Measurements from ENCODE around the gene MYZAP. TPM values are rescaled to one million over a fixed set of nuclear protein-coding genes. Genes with fewer than 3 reads are reported as not detected.

Gene MYZAP
- total and polyA plus RNA-seq, 2 of the 8 experiments (the other 6 are each of a cell fraction or from before 2014, with no cell fraction given): 0.41 to 0.65 TPM

- no peak overlapping the region for H2BK5ac ChIP-seq (ENCODE audit: low read depth, low read length)
- no peak overlapping the region for H2BK12ac ChIP-seq (ENCODE audit: low read depth, low read length)
- no peak overlapping the region for H2AK5ac ChIP-seq (ENCODE audit: low read depth, low read length)
- no peak overlapping the region for H4K8ac ChIP-seq (ENCODE audit: extremely low read depth, insufficient read depth, low read length)
- H2BK120ac ChIP-seq (replicated peaks; ENCODE audit: low read depth, low read length): no peak overlapping the region
- ChIA-PET POLR2A (ENCODE audit: partially characterized antibody) (no interaction called here), CTCF (ENCODE audit: partially characterized antibody) (interaction anchor here (0.8 to 4.2 kb wide), 14 partner anchors 8 to 316 kb away, joined by 3 to 24 read pairs (median 4); partner anchors contain the start of gene POLR2M)
- H3K9ac ChIP-seq (replicated peaks in 1 of 4; ENCODE audit: extremely low read depth in 1 of 4, low read depth in 3 of 4, low read length in 3 of 4): no peak overlapping the region
- DNase-seq (ENCODE audit: low read depth in 1 of 2, low spot score in 2 of 2) (no peak), FAIRE-seq (no peak)
- H3K18ac ChIP-seq (ENCODE audit: extremely low read depth, low read length): no peak overlapping the region
- no peaks in the 10 kb centered on the region for H3K4me1 ChIP-seq (replicated peaks in 1 of 4; ENCODE audit: control insufficient read depth in 3 of 4, insufficient read depth in 4 of 4, low read length in 3 of 4)
- H3K4me2 ChIP-seq (ENCODE audit: insufficient read depth in 1 of 2, low read depth in 2 of 2, low read length in 2 of 2): no peak overlapping the region
- TF ChIP-seq SP1 (IDR thresholded peaks at IDR 0.05; ENCODE audit: low read depth, low read length): no peak
- no peak overlapping the region for H3K27ac ChIP-seq (ENCODE audit: low read depth, low read length)
- no peak overlapping the region for H3K4ac ChIP-seq (replicated peaks; ENCODE audit: insufficient read length, low read depth, low read length)
- no peaks in the 10 kb centered on the region for H3K9me3 ChIP-seq (ENCODE audit: insufficient read depth in 2 of 2, low read depth in 1 of 2, low read length in 1 of 2)
- no peaks in the 10 kb centered on the region for H4K20me1 ChIP-seq (replicated peaks in 1 of 2; ENCODE audit: control insufficient read depth in 1 of 2, insufficient read depth in 2 of 2, low read length in 2 of 2)
- H2BK15ac ChIP-seq (ENCODE audit: low read length): no peak overlapping the region
- 97% methylated on average over 3 of the region's 3 CpGs; no CpG with 5 or more reads in 1 of the 2 experiments for WGBS, 2 experiments (ENCODE audit: extremely low coverage in 1 of 2, insufficient coverage in 1 of 2, insufficient read length in 1 of 2, insufficient replicate concordance in 2 of 2, low coverage in 1 of 2, low lambda C conversion rate in 2 of 2, missing lambda C conversion rate in 1 of 2)
- H3K79me1 ChIP-seq (ENCODE audit: low read depth, low read length): no peaks in the 10 kb centered on the region
- H3K23me2 ChIP-seq (ENCODE audit: low read depth, low read length): no peaks in the 10 kb centered on the region
- no peak overlapping the region for H4K5ac ChIP-seq (ENCODE audit: insufficient read length, low read depth, low read length)
- no peak overlapping the region for H2AFZ ChIP-seq (ENCODE audit: low read length)
- H3K79me2 ChIP-seq (ENCODE audit: control insufficient read depth in 1 of 2, insufficient read depth in 2 of 2, low read length in 2 of 2): no peaks in the 10 kb centered on the region
- no peak overlapping the region for H4K91ac ChIP-seq (replicated peaks; ENCODE audit: insufficient read length, low read length)
- H3K4me3 ChIP-seq (ENCODE audit: extremely low read depth in 1 of 4, insufficient read depth in 2 of 4, low read depth in 3 of 4, low read length in 4 of 4): no peak overlapping the region
- no peaks in the 10 kb centered on the region for H3K27me3 ChIP-seq (replicated peaks in 1 of 4; ENCODE audit: control insufficient read depth in 3 of 4, extremely low read depth in 1 of 4, insufficient read depth in 3 of 4, low read length in 3 of 4)
- H3K23ac ChIP-seq (ENCODE audit: insufficient read length): no peak overlapping the region
- no peak overlapping the region for H3K14ac ChIP-seq (ENCODE audit: insufficient read length)
- H3K36me3 ChIP-seq (ENCODE audit: control insufficient read depth in 2 of 4, insufficient read depth in 4 of 4, low read length in 3 of 4): no peaks in the 10 kb centered on the region
- no peak overlapping the region for H2BK20ac ChIP-seq (ENCODE audit: low read length)
- no peak overlapping the region for H3K56ac ChIP-seq (replicated peaks; ENCODE audit: insufficient read length, low read depth, low read length)
These were observed 64.7 kb downstream of the MYZAP start for GRCh38 chr15:57656434-57656833.

Measured in H1 (cell line).